Spleen (tissue), 7 donors: Measurements from ENCODE around the gene VANGL2.

Source experiments
- POLR2A ChIP-seq, 3 donors: fragments of 450-650 bp; IDR thresholded peaks; one replicate each; pipeline ENCODE4 v1.5.1; 2017; ENCODE audit warnings: antibody characterized with exemption in 3 of 3, mild to moderate bottlenecking in 1 of 3
- TF ChIP-seq, protein P1 (sequence below), 11 experiments: fragments of 200-600 bp in 7 of 11; fragments of 450-650 bp in 4 of 11; sonication (generic) in 4 of 11; IDR thresholded peaks in 8 of 11; conservative IDR thresholded peaks in 3 of 11; 1 replicate in 7 of 11; 2 replicates in 4 of 11; pipeline versions ENCODE4 v1.4.0 to v1.8.0; 2016 to 2021; ENCODE audit warnings: antibody characterized with exemption in 11 of 11, inconsistent platforms in 4 of 11, mild to moderate bottlenecking in 1 of 11
- donor health status: DM: no; HTN: no; CAD: no; lungs with moderate emphysema.
- donor health status: DM: no; HTN: no; CAD: no.
- donor health status: DM: no; HTN: no; CAD: no.

DNA sequence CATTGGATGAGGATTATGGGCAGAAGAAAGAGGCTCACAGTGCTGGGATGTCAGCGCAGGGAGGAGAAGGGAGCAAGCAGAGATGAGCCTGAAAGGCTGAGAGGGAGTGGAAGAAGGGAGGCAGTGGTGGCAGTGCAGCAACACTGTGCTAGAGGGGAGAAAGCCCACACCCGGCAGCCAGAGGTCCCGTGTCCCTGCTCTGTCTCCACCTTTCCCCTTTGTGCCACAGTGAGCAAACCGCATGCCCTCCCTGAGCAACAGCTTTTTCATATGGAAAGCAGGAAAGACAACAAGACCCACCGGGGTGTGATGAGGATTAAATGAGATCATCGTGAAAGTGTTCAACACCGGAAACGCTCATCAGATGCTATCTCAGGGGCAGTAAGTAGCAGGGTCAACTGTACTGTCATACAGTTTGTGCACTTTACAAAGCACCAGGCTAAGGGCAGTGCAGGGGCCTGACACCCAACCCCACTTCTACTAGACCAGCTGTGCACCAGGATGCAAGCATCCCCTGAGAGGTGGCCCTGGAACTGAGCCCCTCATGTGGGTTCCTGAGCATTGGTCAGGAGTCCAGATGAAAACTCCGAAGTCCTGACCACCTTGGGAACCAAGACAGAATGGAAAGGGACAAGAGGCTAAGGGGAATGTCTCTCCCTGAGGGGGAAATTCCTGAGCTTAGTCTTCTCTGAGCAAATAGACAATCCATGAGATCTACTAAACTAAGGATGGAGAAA, 24.4 kb upstream of the VANGL2 start:
- TF ChIP-seq, protein P1, sequence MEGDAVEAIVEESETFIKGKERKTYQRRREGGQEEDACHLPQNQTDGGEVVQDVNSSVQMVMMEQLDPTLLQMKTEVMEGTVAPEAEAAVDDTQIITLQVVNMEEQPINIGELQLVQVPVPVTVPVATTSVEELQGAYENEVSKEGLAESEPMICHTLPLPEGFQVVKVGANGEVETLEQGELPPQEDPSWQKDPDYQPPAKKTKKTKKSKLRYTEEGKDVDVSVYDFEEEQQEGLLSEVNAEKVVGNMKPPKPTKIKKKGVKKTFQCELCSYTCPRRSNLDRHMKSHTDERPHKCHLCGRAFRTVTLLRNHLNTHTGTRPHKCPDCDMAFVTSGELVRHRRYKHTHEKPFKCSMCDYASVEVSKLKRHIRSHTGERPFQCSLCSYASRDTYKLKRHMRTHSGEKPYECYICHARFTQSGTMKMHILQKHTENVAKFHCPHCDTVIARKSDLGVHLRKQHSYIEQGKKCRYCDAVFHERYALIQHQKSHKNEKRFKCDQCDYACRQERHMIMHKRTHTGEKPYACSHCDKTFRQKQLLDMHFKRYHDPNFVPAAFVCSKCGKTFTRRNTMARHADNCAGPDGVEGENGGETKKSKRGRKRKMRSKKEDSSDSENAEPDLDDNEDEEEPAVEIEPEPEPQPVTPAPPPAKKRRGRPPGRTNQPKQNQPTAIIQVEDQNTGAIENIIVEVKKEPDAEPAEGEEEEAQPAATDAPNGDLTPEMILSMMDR (IDR thresholded peaks at IDR 0.05 in 8 of 11, conservative IDR thresholded peaks at IDR 0.05 in 3 of 11) = no peak
- TF ChIP-seq POLR2A (IDR thresholded peaks at IDR 0.05) = no peak
